WI38 (cell line): Measurements from ENCODE around the gene SEC14L1.

Source experiments
- H3K4me3 ChIP-seq: 2 replicates; pipeline ENCODE4 v1.5.1; 2011; ENCODE audit warnings: low read depth, mild to moderate bottlenecking, control low read depth, low read length
- CTCF ChIP-seq: IDR thresholded peaks from 2 replicates; pipeline ENCODE4 v1.5.1; 2012; ENCODE audit warnings: low read depth, mild to moderate bottlenecking, control low read depth, low read length

The SEC14L1 gene

GRCh38 chr17:77127735-77128361 lies 12.9 kb upstream of the SEC14L1 start:
- no peak for TF ChIP-seq CTCF
- H3K4me3 ChIP-seq = no peak overlapping the region

- no peak for TF ChIP-seq CTCF
- H3K4me3 ChIP-seq = no peak overlapping the region
These were observed 11.7 kb upstream of the SEC14L1 start for GRCh38 chr17:77128896-77129567.

- no peak overlapping the region for H3K4me3 ChIP-seq
- no peak for TF ChIP-seq CTCF
These were observed 11.0 kb upstream of the SEC14L1 start for GRCh38 chr17:77129568-77130301.

- TF ChIP-seq CTCF = no peak
- H3K4me3 ChIP-seq = no peak overlapping the region
These were observed 10.2 kb upstream of the SEC14L1 start for GRCh38 chr17:77130525-77130924.

- TF ChIP-seq CTCF = no peak
- no peak overlapping the region for H3K4me3 ChIP-seq
These were observed 8.9 kb upstream of the SEC14L1 start for GRCh38 chr17:77131904-77132303.

- no peak overlapping the region for H3K4me3 ChIP-seq
These were observed 8.2 kb upstream of the SEC14L1 start for GRCh38 chr17:77132411-77133086.

More at GRCh38 chr17:77132411-77133086, 8.2 kb upstream of the SEC14L1 start:
- no peak for TF ChIP-seq CTCF
